ENCODE results near the gene C9orf57.

The C9orf57 gene

GRCh38 chr9:72052122-72052521, 8.3 kb downstream of the C9orf57 start:
- no peak overlapping the region for H3K4me2 ChIP-seq (ENCODE audit: low read length)
- no peaks in the 10 kb centered on the region for H3K4me1 ChIP-seq (ENCODE audit: control insufficient read depth, low read length)
- no peaks in the 10 kb centered on the region for H3K79me2 ChIP-seq (ENCODE audit: control insufficient read depth, low read length)
- H3K27me3 ChIP-seq (ENCODE audit: control insufficient read depth, low read length) = no peaks in the 10 kb centered on the region
- no peak for TF ChIP-seq CTCF (IDR thresholded peaks at IDR 0.05; ENCODE audit: low read depth, low read length, poor library complexity, severe bottlenecking)
- TF ChIP-seq EZH2phosphoT487 (IDR thresholded peaks at IDR 0.05; ENCODE audit: borderline replicate concordance, low read length) = no peak
- H3K4me3 ChIP-seq (ENCODE audit: low read length) = no peak overlapping the region
- no peaks in the 10 kb centered on the region for H3F3A ChIP-seq (ENCODE audit: control insufficient read depth, insufficient read depth)
- no peak overlapping the region for H3K27ac ChIP-seq (ENCODE audit: low read depth, low read length)
- no peaks in the 10 kb centered on the region for H3K9me2 ChIP-seq (replicated peaks; ENCODE audit: control insufficient read depth, low read length)
- H4K20me1 ChIP-seq (ENCODE audit: control insufficient read depth, insufficient read depth, low read depth, low read length) = no peaks in the 10 kb centered on the region
- no peaks in the 10 kb centered on the region for H3K36me3 ChIP-seq (ENCODE audit: control insufficient read depth, low read length)
- H3K9me3 ChIP-seq (ENCODE audit: control insufficient read depth, insufficient read depth, low read length) = no peaks in the 10 kb centered on the region

GRCh38 chr9:72048850-72049249, 11.6 kb downstream of the C9orf57 start:
- Histone ChIP-seq H3K27ac (ENCODE audit: low read depth, low read length) (no peak overlapping the region), H4K20me1 (ENCODE audit: control insufficient read depth, insufficient read depth, low read depth, low read length) (no peaks in the 10 kb centered on the region), H3K4me3 (ENCODE audit: low read length) (no peak overlapping the region), H3K9me2 (replicated peaks; ENCODE audit: control insufficient read depth, low read length) (no peaks in the 10 kb centered on the region), H3K4me1 (ENCODE audit: control insufficient read depth, low read length) (no peaks in the 10 kb centered on the region), H3K36me3 (ENCODE audit: control insufficient read depth, low read length) (no peaks in the 10 kb centered on the region), H3K27me3 (ENCODE audit: control insufficient read depth, low read length) (no peaks in the 10 kb centered on the region), H3K79me2 (ENCODE audit: control insufficient read depth, low read length) (no peaks in the 10 kb centered on the region), H3F3A (ENCODE audit: control insufficient read depth, insufficient read depth) (no peaks in the 10 kb centered on the region), H3K4me2 (ENCODE audit: low read length) (no peak overlapping the region), H3K9me3 (ENCODE audit: control insufficient read depth, insufficient read depth, low read length) (no peaks in the 10 kb centered on the region)
- no peak for TF ChIP-seq EZH2phosphoT487 (IDR thresholded peaks at IDR 0.05; ENCODE audit: borderline replicate concordance, low read length)
- TF ChIP-seq CTCF (IDR thresholded peaks at IDR 0.05; ENCODE audit: low read depth, low read length, poor library complexity, severe bottlenecking) = no peak

- Histone ChIP-seq H3K9me2 (replicated peaks; ENCODE audit: control insufficient read depth, low read length) (no peaks in the 10 kb centered on the region), H4K20me1 (ENCODE audit: control insufficient read depth, insufficient read depth, low read depth, low read length) (no peaks in the 10 kb centered on the region), H3K4me3 (ENCODE audit: low read length) (no peak overlapping the region), H3F3A (ENCODE audit: control insufficient read depth, insufficient read depth) (no peaks in the 10 kb centered on the region), H3K27ac (ENCODE audit: low read depth, low read length) (no peak overlapping the region), H3K36me3 (ENCODE audit: control insufficient read depth, low read length) (no peaks in the 10 kb centered on the region), H3K79me2 (ENCODE audit: control insufficient read depth, low read length) (no peaks in the 10 kb centered on the region), H3K27me3 (ENCODE audit: control insufficient read depth, low read length) (no peaks in the 10 kb centered on the region), H3K9me3 (ENCODE audit: control insufficient read depth, insufficient read depth, low read length) (no peaks in the 10 kb centered on the region), H3K4me2 (ENCODE audit: low read length) (no peak overlapping the region), H3K4me1 (ENCODE audit: control insufficient read depth, low read length) (no peaks in the 10 kb centered on the region)
- no peak for TF ChIP-seq CTCF (IDR thresholded peaks at IDR 0.05; ENCODE audit: low read depth, low read length, poor library complexity, severe bottlenecking)
These were observed 13.6 kb downstream of the C9orf57 start for GRCh38 chr9:72046630-72047456.

Measured in DOHH2 (cell line).